Skin of body (tissue), 2 donors: Measurements from ENCODE around the gene KLHL2. TPM values are rescaled to one million over a fixed set of nuclear protein-coding genes. Genes with fewer than 3 reads are reported as not detected.
"Not testable (repeated sequence)": the region's sequence is repeated elsewhere in the genome, so short reads cannot be mapped to it uniquely, and the experiment has no call there.

Experiments used
- DNase-seq: peaks from one replicate; lab custom pipeline; 2025; lab: John Stamatoyannopoulos, UW
- total RNA-seq: library from RNA; depleted of rRNA; stranded (reverse); fragments of >200 nt; gene quantifications from one replicate; pipeline ENCODE4 v1.2.3, GENCODE V29; 2014

KLHL2 gene
- total RNA-seq, 1 donor from 2014 or later: 10.1 TPM

GRCh38 chr4:165328101-165328425, 120.7 kb downstream of the KLHL2 start:
- DNase-seq: peak; percentile 28

- DNase-seq: peak; percentile 11
Measured at GRCh38 chr4:165328708-165329107, 121.3 kb downstream of the KLHL2 start.

GRCh38 chr4:165330071-165330470, 122.7 kb downstream of the KLHL2 start:
- no peak for DNase-seq

- DNase-seq: no peak
Measured at GRCh38 chr4:165330666-165331065, 123.3 kb downstream of the KLHL2 start.

- DNase-seq: no peak
Measured at GRCh38 chr4:165331359-165331758, 124.0 kb downstream of the KLHL2 start.

- no peak for DNase-seq
Measured at GRCh38 chr4:165331823-165332222, 124.5 kb downstream of the KLHL2 start.

GRCh38 chr4:165332502-165332901, 125.1 kb downstream of the KLHL2 start:
- DNase-seq: no peak

GRCh38 chr4:165335163-165335703, 127.9 kb downstream of the KLHL2 start:
- DNase-seq: no peak

- no peak for DNase-seq
Measured at GRCh38 chr4:165336743-165337142, 129.4 kb downstream of the KLHL2 start.

GRCh38 chr4:165342340-165342739, 135.0 kb downstream of the KLHL2 start:
- DNase-seq: not testable (repeated sequence)

- no peak for DNase-seq
Measured at GRCh38 chr4:165343353-165344191, 136.2 kb downstream of the KLHL2 start.

- DNase-seq: no peak
Measured at GRCh38 chr4:165345666-165346417, 138.5 kb downstream of the KLHL2 start.

GRCh38 chr4:165347647-165348569, 140.5 kb downstream of the KLHL2 start:
- no peak for DNase-seq

- DNase-seq: no peak
Measured at GRCh38 chr4:165351359-165352130, 144.2 kb downstream of the KLHL2 start.

- DNase-seq: peak; percentile 50
Measured at GRCh38 chr4:165355900-165356300, 148.5 kb downstream of the KLHL2 start.

- no peak for DNase-seq
Measured at GRCh38 chr4:165359506-165359905, 152.1 kb downstream of the KLHL2 start.

- peak; percentile 89 for DNase-seq
Measured at GRCh38 chr4:165360041-165360695, 152.8 kb downstream of the KLHL2 start.

- no peak for DNase-seq
Measured at GRCh38 chr4:165360985-165361670, 153.8 kb downstream of the KLHL2 start.

GRCh38 chr4:165361810-165362209, 154.4 kb downstream of the KLHL2 start:
- no peak for DNase-seq
